ENCODE measurements around the gene NAV3.

NAV3 gene

GRCh38 chr12:77932216-77932615 lies 101.5 kb downstream of the NAV3 start:
- Mint-ChIP-seq H3K27me3 (ENCODE audit: low read depth, poor library complexity) (no peaks in the 10 kb centered on the region), H3K4me1 (no peaks in the 10 kb centered on the region), H3K27ac (no peak overlapping the region), H3K36me3 (ENCODE audit: low read depth) (no peaks in the 10 kb centered on the region), H3K4me3 (no peak overlapping the region), H3K9me3 (no peaks in the 10 kb centered on the region)
- DNase-seq: no peak
- TF ChIP-seq, protein P1, sequence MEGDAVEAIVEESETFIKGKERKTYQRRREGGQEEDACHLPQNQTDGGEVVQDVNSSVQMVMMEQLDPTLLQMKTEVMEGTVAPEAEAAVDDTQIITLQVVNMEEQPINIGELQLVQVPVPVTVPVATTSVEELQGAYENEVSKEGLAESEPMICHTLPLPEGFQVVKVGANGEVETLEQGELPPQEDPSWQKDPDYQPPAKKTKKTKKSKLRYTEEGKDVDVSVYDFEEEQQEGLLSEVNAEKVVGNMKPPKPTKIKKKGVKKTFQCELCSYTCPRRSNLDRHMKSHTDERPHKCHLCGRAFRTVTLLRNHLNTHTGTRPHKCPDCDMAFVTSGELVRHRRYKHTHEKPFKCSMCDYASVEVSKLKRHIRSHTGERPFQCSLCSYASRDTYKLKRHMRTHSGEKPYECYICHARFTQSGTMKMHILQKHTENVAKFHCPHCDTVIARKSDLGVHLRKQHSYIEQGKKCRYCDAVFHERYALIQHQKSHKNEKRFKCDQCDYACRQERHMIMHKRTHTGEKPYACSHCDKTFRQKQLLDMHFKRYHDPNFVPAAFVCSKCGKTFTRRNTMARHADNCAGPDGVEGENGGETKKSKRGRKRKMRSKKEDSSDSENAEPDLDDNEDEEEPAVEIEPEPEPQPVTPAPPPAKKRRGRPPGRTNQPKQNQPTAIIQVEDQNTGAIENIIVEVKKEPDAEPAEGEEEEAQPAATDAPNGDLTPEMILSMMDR (IDR thresholded peaks at IDR 0.05): peak; percentile 15

DNA sequence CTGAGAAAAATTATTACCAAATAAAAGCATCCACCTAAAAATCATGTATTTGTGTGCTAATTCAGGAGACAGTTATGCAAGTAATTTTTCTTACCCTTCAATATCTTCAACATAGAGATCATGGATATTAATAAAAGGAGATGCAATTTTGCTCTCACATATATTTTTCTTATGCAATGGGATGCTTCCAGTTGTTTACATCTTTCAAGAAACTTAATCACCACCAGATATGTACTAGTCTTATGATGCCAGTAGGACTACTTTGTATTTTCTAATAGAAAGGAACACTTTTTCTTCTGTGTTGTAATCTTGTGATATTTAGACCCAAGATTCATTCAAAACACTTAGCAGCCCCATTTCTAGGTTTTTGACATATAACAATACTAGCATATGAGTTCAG lies 107.6 kb downstream of the NAV3 start:
- Mint-ChIP-seq H3K4me3 (no peak overlapping the region), H3K27ac (no peak overlapping the region), H3K36me3 (ENCODE audit: low read depth) (no peaks in the 10 kb centered on the region), H3K4me1 (peaks cover 19% of the 10 kb centered on the region), H3K27me3 (ENCODE audit: low read depth, poor library complexity) (no peaks in the 10 kb centered on the region), H3K9me3 (no peaks in the 10 kb centered on the region)
- DNase-seq: no peak
- TF ChIP-seq, protein P1 (IDR thresholded peaks at IDR 0.05): no peak

GRCh38 chr12:77940011-77940423 lies 109.3 kb downstream of the NAV3 start:
- no peak overlapping the region for H3K4me3 Mint-ChIP-seq
- TF ChIP-seq, protein P1 (IDR thresholded peaks at IDR 0.05): no peak
- H3K9me3 Mint-ChIP-seq: no peaks in the 10 kb centered on the region
- peak overlapping the region; percentile 88 for H3K27ac Mint-ChIP-seq
- H3K36me3 Mint-ChIP-seq (ENCODE audit: low read depth): no peaks in the 10 kb centered on the region
- peak; percentile 5 for DNase-seq
- no peaks in the 10 kb centered on the region for H3K27me3 Mint-ChIP-seq (ENCODE audit: low read depth, poor library complexity)
- H3K4me1 Mint-ChIP-seq: peaks cover 19% of the 10 kb centered on the region

DNA sequence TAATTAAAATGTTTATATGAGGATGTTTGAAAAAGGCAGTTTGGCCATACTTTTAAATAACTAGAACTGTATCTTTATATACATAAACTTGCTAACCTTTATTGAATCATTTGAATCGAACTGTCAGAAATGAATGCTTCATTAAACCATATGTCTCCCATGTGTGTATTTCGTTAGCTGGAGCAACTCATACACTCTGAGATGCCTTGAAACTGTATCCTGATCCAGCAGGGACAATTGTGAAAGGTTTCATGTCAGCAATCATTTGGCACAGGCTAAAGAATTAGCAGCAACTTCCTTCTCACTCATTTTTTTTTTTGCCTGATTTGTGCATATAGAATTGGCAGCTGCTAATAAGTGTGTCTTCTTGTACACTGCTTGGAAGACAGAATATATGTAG lies 109.9 kb downstream of the NAV3 start:
- TF ChIP-seq, protein P1 (IDR thresholded peaks at IDR 0.05): no peak
- peak overlapping the region; percentile 11 for H3K4me3 Mint-ChIP-seq
- H3K4me1 Mint-ChIP-seq: peaks cover 19% of the 10 kb centered on the region
- H3K36me3 Mint-ChIP-seq (ENCODE audit: low read depth): no peaks in the 10 kb centered on the region
- H3K9me3 Mint-ChIP-seq: no peaks in the 10 kb centered on the region
- DNase-seq: no peak
- H3K27me3 Mint-ChIP-seq (ENCODE audit: low read depth, poor library complexity): no peaks in the 10 kb centered on the region
- peak overlapping the region; percentile 88 for H3K27ac Mint-ChIP-seq

DNA sequence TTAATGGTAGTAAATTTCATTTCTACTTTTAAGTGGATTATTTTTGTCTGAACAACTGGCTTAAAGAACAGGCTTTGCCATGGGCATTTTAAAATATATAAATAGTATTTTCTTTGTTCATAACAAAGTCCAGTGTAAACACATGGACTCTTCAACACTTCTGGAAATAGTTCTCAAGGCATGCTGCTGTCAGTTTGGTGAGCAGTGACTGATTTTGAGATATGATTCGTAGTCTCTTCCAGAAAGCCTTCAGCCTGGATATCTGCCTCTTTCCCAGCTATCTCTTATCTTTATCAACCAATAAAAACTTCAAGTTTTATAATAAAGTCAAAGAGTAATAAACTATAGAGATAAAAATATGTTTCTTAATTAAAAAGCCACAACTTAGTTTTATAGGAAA lies 110.7 kb downstream of the NAV3 start:
- Mint-ChIP-seq H3K27ac (no peak overlapping the region), H3K27me3 (ENCODE audit: low read depth, poor library complexity) (no peaks in the 10 kb centered on the region), H3K9me3 (no peaks in the 10 kb centered on the region), H3K4me1 (peaks cover 19% of the 10 kb centered on the region), H3K36me3 (ENCODE audit: low read depth) (no peaks in the 10 kb centered on the region), H3K4me3 (no peak overlapping the region)
- TF ChIP-seq, protein P1 (IDR thresholded peaks at IDR 0.05): no peak
- no peak for DNase-seq

- H3K27me3 Mint-ChIP-seq (ENCODE audit: low read depth, poor library complexity): no peaks in the 10 kb centered on the region
- H3K9me3 Mint-ChIP-seq: no peaks in the 10 kb centered on the region
- H3K4me1 Mint-ChIP-seq: peaks cover 19% of the 10 kb centered on the region
- DNase-seq: no peak
- H3K27ac Mint-ChIP-seq: no peak overlapping the region
- no peaks in the 10 kb centered on the region for H3K36me3 Mint-ChIP-seq (ENCODE audit: low read depth)
- TF ChIP-seq, protein P1 (IDR thresholded peaks at IDR 0.05): no peak
- no peak overlapping the region for H3K4me3 Mint-ChIP-seq
These were observed 112.8 kb downstream of the NAV3 start for GRCh38 chr12:77943466-77943865.

Measured in nephron progenitor cell (in vitro differentiated cells).